ENCODE measurements around the gene INSIG1. TPM values are rescaled to one million over a fixed set of nuclear protein-coding genes. Genes with fewer than 3 reads are reported as not detected.

Gene INSIG1
- polyA plus RNA-seq, 1 experiment: 29.4 TPM

DNA sequence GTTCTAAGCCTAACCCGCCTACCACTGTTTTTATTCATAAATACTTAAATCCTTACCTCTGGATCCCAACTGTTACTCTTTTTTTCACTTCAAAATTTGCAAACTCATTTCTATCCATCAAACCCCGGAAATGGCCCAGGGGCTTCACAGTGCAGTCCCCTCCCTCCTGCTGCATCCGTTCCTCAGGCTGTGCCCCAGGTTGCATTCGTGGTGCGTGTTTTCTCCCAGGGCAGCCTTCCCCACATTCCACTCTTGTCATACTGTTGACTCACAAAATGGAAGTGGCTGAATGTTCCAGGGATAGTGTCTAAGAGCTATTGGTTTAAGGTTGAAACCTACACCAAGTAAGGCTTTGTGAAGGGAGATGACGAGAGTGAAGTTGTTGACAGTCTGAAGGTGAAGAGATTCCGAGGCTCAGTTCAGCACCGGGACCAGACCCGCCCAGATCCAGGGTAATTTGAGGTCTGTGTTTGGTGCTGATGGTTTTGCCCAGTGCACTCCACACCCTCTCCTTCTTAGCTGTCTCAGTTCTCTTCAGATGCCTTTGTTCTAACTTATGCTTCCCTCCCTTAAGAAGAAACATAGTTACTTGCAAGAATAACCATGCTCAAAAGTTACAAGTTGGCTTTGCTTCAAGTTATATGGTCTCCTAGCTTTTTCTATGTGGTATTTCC, 7.7 kb downstream of the INSIG1 start:
- CTCF ChIA-PET: interaction anchor here (0.8 to 7.2 kb wide), 3 partner anchors 39 to 391 kb away, joined by 3 to 48 read pairs (median 4); no protein-coding TSS in a partner anchor
- Histone ChIP-seq H3K4me3 (ENCODE audit: low read depth, low read length) (no peak overlapping the region), H3K27ac (ENCODE audit: low read depth, low read length) (no peak overlapping the region), H3K9me3 (ENCODE audit: control insufficient read depth, insufficient read depth, low read length) (no peaks in the 10 kb centered on the region), H3K27me3 (ENCODE audit: control insufficient read depth, insufficient read depth, low read length) (no peaks in the 10 kb centered on the region)
- DNase-seq (ENCODE audit: low read depth, low spot score): no peak
- TF ChIP-seq, protein P1, sequence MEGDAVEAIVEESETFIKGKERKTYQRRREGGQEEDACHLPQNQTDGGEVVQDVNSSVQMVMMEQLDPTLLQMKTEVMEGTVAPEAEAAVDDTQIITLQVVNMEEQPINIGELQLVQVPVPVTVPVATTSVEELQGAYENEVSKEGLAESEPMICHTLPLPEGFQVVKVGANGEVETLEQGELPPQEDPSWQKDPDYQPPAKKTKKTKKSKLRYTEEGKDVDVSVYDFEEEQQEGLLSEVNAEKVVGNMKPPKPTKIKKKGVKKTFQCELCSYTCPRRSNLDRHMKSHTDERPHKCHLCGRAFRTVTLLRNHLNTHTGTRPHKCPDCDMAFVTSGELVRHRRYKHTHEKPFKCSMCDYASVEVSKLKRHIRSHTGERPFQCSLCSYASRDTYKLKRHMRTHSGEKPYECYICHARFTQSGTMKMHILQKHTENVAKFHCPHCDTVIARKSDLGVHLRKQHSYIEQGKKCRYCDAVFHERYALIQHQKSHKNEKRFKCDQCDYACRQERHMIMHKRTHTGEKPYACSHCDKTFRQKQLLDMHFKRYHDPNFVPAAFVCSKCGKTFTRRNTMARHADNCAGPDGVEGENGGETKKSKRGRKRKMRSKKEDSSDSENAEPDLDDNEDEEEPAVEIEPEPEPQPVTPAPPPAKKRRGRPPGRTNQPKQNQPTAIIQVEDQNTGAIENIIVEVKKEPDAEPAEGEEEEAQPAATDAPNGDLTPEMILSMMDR (IDR thresholded peaks at IDR 0.05; ENCODE audit: low read depth, low read length): no peak
- POLR2A ChIA-PET: no interaction called here

DNA sequence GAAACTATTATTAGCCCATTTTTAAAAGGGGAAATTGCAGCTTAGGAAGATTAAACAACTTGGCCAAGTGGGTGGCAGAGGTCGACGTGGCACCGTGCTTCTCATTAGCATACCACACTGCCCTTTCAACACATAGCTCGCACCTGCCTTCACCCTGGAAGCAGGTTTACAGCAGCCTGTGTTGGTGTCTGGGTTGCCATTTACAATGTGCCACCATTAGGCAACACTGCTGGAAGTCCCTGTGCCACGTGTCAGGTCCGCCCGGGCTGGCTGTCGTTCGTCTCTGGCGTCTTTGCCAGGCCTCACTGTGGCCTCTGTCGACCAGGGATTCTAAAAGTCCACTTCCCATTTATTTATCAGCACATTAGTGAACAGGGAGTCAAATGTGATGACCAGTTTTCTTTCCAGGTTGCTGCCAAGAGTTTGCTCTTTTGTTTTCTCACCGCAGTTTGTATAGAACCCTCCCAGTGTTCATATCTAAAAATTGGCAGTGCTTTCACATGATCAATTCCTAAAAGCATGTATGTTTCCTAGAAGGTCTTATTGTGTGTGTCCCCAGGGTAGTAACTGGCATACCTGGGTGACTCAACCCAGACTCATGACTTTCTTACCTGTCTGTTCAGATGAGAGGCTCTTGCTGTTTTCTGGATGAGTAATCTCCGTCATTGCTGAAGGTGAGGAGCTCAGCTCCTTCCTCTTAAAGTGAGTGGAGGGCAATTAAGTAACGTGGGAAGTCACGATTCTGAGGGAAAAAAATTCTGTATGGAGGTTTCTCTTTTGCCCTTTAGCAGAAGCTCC, 9.2 kb downstream of the INSIG1 start:
- DNase-seq (ENCODE audit: low read depth, low spot score): no peak
- TF ChIP-seq, protein P1 (IDR thresholded peaks at IDR 0.05; ENCODE audit: low read depth, low read length): no peak
- Histone ChIP-seq H3K9me3 (ENCODE audit: control insufficient read depth, insufficient read depth, low read length) (no peaks in the 10 kb centered on the region), H3K27me3 (ENCODE audit: control insufficient read depth, insufficient read depth, low read length) (no peaks in the 10 kb centered on the region), H3K27ac (ENCODE audit: low read depth, low read length) (no peak overlapping the region), H3K4me3 (ENCODE audit: low read depth, low read length) (no peak overlapping the region)
- CTCF ChIA-PET: interaction anchor here (0.9 kb wide), 1 partner anchor 379 kb away, joined by 3 read pairs; no protein-coding TSS in a partner anchor
- POLR2A ChIA-PET: no interaction called here

DNA sequence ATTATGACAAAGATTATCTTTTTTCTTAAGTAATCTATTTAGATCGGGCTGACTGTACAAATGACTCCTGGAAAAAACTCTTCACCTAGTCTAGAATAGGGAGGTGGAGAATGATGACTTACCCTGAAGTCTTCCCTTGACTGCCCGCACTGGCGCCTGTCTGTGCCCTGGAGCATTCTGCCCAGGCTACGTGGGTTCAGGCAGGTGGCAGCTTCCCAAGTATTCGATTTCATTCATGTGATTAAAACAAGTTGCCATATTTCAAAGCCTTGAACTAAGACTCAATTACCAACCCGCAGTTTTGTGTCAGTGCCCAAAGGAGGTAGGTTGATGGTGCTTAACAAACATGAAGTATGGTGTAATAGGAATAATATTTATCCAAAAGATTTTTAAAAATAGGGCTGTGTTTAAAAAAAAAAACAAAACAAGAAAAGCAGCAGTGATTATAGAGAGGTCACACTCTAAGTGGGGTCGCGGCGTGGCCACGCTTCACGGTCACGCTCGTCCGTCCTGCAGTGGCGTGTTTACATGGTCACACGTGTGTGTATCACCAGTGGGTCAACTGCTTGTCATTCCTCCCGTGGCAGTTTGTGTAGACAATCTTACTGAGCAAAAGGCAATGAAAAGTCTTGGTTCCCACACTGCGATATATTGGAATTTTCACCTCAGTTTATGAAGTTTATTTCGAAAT, 10.8 kb downstream of the INSIG1 start:
- Histone ChIP-seq H3K4me3 (ENCODE audit: low read depth, low read length) (no peak overlapping the region), H3K27ac (ENCODE audit: low read depth, low read length) (no peak overlapping the region), H3K27me3 (ENCODE audit: control insufficient read depth, insufficient read depth, low read length) (no peaks in the 10 kb centered on the region), H3K9me3 (ENCODE audit: control insufficient read depth, insufficient read depth, low read length) (no peaks in the 10 kb centered on the region)
- DNase-seq (ENCODE audit: low read depth, low spot score): no peak
- CTCF ChIA-PET: no interaction called here
- TF ChIP-seq, protein P1 (IDR thresholded peaks at IDR 0.05; ENCODE audit: low read depth, low read length): no peak
- POLR2A ChIA-PET: no interaction called here

DNA sequence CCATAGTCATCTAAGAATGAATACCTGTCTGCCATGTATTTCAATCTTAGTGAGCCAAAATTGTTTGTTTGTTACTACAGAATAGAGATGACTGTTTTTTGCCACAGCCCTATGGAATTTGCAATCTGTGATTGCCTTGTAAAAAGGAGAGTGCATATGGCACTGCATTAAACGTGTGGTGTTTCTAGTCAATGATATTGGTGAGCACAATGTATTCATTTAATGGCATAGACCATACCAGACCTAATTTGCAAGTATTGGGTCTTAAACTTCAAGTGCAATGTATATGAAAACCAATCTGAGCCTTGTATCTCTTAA, 11.3 kb downstream of the INSIG1 start:
- Histone ChIP-seq H3K27ac (ENCODE audit: low read depth, low read length) (no peak overlapping the region), H3K9me3 (ENCODE audit: control insufficient read depth, insufficient read depth, low read length) (no peaks in the 10 kb centered on the region), H3K27me3 (ENCODE audit: control insufficient read depth, insufficient read depth, low read length) (no peaks in the 10 kb centered on the region), H3K4me3 (ENCODE audit: low read depth, low read length) (no peak overlapping the region)
- no peak for DNase-seq (ENCODE audit: low read depth, low spot score)
- TF ChIP-seq, protein P1 (IDR thresholded peaks at IDR 0.05; ENCODE audit: low read depth, low read length): no peak
- ChIA-PET CTCF (no interaction called here), POLR2A (no interaction called here)
